Measurements from ENCODE around the gene SLC35B1.
A peak's percentile ranks its signal among the peaks of the same experiment; 100 is the strongest.

SLC35B1 gene

GRCh38 chr17:49700960-49701359, 6.8 kb downstream of the SLC35B1 start:
- FAIRE-seq (no peak), DNase-seq (ENCODE audit: low spot score) (no peak)

- DNase-seq (ENCODE audit: low spot score) (no peak), FAIRE-seq (no peak)
These were observed 7.7 kb downstream of the SLC35B1 start for GRCh38 chr17:49699966-49700575.

GRCh38 chr17:49698005-49698404, 9.8 kb downstream of the SLC35B1 start:
- DNase-seq (ENCODE audit: low spot score) (no peak), FAIRE-seq (no peak)

- no peak for DNase-seq (ENCODE audit: low spot score)
- FAIRE-seq = no peak
These were observed 11.5 kb downstream of the SLC35B1 start for GRCh38 chr17:49696233-49696761.

GRCh38 chr17:49695698-49696232, 12.0 kb downstream of the SLC35B1 start:
- DNase-seq (ENCODE audit: low spot score) = no peak
- no peak for FAIRE-seq

GRCh38 chr17:49694847-49695697, 12.7 kb downstream of the SLC35B1 start:
- DNase-seq (ENCODE audit: low spot score) = peak; percentile 50
- no peak for FAIRE-seq

- DNase-seq (ENCODE audit: low spot score) (no peak), FAIRE-seq (no peak)
These were observed 15.0 kb downstream of the SLC35B1 start for GRCh38 chr17:49692751-49693150.

DNA sequence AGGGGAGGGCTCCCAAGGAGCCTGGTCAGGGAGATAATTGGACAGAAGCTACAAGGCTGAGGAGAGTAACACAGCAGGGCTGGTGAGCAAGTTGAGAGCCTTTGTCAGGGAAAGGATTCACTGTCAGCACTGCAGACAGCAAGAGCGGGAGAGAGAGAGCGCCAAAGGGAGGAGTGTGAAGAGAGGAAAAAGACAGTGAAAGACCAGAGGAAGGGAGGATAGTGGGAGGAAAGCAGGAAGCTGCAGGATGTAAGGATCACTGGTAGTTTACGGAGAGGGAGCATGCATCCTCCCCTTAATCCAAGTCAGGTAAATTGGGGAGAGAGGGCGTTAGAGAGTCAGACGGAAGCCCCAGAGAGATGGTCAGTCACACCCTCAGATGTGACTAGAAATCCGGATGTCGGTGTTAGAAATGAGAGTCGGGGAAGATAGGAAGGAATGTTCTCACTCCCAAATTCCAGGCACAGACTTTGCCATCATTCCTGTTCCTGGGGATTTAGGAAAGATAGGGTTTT, 16.0 kb downstream of the SLC35B1 start:
- no peak for FAIRE-seq
- no peak for DNase-seq (ENCODE audit: low spot score)

DNA sequence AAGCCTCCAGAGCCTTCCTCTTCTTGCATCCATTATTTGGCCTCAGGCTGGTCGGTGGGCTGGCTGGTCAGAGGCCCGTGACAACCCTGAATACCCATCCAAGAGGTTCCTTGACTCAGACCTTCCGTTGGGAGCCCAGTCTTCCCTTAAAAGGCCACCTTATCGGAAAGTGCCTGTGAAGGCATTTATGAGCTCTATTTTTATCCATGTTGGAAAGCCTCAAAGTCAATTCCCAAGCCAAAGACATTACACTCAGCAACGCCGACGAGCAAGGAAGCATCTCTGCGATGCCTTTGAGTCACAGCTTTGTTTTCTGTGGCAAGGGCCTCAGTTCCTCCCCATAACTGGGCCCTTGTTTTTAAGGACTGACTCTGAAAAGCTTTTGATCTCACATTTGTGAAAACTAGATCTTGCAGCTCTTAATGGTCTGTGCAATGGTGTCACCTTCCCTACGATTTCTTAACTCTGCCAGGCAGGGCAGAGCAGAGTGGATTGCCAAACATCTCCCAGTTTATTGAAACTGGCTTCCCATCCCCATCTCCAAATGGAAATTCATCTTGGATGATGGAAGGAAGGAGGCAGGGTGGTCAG, 16.6 kb downstream of the SLC35B1 start:
- FAIRE-seq = no peak

DNA sequence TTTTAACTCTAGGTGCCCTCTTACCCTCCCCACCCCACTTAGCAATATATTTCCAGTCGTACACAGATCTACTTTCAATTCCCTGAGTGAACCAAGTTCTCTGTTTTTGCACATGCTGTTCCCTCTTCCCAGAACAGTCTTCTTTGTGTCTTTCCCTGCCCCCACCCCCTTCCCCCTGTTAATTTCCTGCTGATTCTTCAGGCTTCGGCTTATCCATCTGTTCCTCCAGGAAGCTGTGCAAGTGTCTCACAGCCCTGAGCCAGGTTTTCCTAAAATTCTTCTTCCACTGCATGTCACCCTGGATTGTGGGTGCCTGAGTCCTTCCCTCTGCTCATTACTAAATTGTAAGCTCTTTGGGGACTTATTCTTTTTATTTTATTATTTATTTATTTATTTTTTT, 17.5 kb downstream of the SLC35B1 start:
- DNase-seq (ENCODE audit: low spot score) = no peak
- FAIRE-seq = no peak

More for the DNA sequence above, 16.6 kb downstream of the SLC35B1 start:
- no peak for DNase-seq (ENCODE audit: low spot score)

- DNase-seq (ENCODE audit: low spot score) (no peak), FAIRE-seq (no peak)
These were observed 18.9 kb downstream of the SLC35B1 start for GRCh38 chr17:49688848-49689247.

DNA sequence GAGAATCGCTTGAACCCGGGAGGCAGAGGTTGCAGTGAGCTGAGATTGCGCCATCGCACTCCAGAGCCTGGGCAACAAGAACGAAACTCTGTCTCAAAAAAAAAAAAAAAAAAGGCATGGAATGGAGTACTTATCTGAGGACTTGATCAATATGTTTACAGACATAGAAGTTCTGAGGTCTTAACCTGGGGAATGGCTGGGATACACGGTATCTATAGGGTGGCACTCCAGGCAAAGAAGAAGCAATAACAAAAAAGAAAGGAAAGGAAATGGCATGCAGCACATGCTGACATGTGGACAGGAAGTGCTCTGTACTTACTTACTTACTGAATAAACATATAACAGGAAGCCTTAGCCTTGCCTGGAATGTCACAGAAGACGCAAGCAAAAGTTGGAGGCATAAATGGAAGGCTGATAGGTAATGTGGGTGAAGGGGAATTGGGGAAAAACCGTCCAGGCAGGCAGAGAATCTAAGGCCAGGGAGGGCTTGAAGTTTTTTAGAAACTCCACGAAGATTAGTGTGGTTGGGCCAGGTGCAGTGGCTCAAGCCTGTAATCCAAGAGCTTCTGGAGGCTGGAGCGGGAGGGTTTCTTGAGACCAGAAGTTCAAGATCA, 19.8 kb downstream of the SLC35B1 start:
- DNase-seq (ENCODE audit: low spot score) (no peak), FAIRE-seq (no peak)

GRCh38 chr17:49681106-49681979, 26.4 kb downstream of the SLC35B1 start:
- FAIRE-seq (no peak), DNase-seq (ENCODE audit: low spot score) (no peak)

DNA sequence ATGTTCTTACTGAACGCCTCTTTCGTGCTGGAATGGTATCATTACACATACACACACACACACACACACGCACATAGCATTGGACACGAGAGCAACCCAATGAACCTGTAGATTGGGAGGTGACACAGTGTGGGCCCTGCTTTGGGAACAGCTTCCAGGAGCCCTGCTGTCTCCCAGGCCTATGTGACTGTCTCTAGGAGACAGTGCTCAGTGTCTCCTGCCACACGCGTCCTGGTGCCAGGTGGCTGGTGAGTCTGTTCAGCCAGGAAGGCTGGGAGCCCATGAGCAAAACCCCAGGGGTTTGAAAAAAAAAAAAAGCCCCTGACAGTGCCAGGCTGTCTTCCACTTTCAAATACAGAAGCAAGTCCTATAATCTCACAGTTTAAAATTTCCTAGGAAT, 27.4 kb downstream of the SLC35B1 start:
- no peak for FAIRE-seq
- DNase-seq (ENCODE audit: low spot score) = no peak

- peak; percentile 87 for FAIRE-seq
- peak; percentile 98 for DNase-seq (ENCODE audit: low spot score)
These were observed 29.6 kb downstream of the SLC35B1 start, which contains the start of gene SPOP for GRCh38 chr17:49677933-49678847. SPOP (minus strand) TSS chr17:49678097; CDS start chr17:49622810, 55,287 bp downstream.

DNA sequence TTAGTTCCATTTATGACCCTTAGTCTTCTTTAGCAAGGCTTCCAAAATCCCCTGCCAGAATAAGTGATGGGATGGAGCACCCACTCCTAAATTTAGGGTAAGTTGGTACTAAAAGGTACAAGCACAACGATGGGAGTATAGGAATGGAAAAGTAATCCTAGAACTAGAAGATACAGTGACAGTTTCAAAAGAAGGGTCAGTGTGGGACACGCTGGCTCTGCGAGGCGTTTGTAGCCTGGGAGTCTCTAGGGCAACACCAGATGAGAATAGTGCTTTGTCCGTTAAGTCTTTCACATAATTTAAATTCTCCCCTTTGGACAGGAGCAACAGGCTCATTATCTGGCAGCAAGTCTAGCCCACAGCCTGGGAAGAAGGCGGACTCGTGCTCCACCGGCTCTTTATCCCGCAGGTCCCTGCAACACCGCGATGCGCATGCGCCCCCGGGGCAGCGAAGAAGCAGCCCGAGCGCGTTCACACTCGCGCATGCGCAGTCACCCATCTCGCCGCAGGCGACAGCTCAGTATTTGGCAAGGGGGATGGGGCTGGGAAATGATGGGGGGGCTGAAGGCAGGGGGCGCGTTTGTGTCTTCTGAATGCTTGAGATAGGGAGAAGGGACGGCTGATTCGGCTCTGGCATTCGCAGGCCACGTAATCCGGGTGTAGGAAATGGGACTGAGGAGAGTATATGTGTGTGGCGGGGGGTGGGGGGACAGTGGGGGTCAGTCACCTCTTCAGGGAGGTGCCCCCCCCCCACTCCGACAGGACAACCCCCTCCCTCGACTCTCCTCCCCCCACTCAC, 30.4 kb downstream of the SLC35B1 start:
- FAIRE-seq (peak; percentile 80), DNase-seq (ENCODE audit: low spot score) (peak; percentile 99)

- no peak for FAIRE-seq
These were observed 31.4 kb downstream of the SLC35B1 start for GRCh38 chr17:49676276-49676868.

GRCh38 chr17:49674507-49674906, 33.3 kb downstream of the SLC35B1 start:
- no peak for FAIRE-seq
- DNase-seq (ENCODE audit: low spot score) = no peak

More at GRCh38 chr17:49676276-49676868, 31.4 kb downstream of the SLC35B1 start:
- no peak for DNase-seq (ENCODE audit: low spot score)

All from urothelium cell line (cell line).